ENCODE measurements around the gene ACTR1B. TPM values are rescaled to one million over a fixed set of nuclear protein-coding genes. Genes with fewer than 3 reads are reported as not detected.
A peak's percentile ranks its signal among the peaks of the same experiment; 100 is the strongest.

Gene ACTR1B
- total RNA-seq, 1 experiment from 2014 or later: 37.1 TPM

GRCh38 chr2:97664636-97664970 lies 759 bp upstream of the ACTR1B start:
- peaks cover 6% of the 10 kb centered on the region; the same call in 1 of the 2 replicates for H3K36me3 ChIP-seq
- peak; percentile 41 for DNase-seq
- H3K4me3 ChIP-seq: peak overlapping the region; percentile 71
- no peaks in the 10 kb centered on the region for H3K9me3 ChIP-seq
- H3K27me3 ChIP-seq: no peaks in the 10 kb centered on the region

DNA sequence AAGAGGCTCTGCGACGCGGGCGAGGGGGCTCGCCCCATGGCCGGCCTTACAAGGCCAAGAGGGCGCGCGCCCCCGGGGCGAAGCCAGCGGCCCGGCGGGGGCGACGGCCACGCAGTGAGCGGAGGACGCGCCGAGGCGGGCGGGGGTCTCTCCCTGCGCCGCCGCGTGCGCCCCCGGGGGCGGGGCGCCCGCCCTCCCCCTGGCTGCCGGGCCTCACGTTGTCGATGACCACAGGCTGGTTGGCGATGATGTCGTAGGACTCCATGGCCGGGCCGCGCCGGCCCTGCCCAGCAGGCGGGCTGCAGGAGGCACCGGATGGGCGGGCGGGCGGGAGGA lies 250 bp downstream of the ACTR1B start:
- no peak for DNase-seq
- H3K27me3 ChIP-seq: no peaks in the 10 kb centered on the region
- H3K9me3 ChIP-seq: no peaks in the 10 kb centered on the region
- H3K4me3 ChIP-seq: peak overlapping the region; percentile 71
- peaks cover 10% of the 10 kb centered on the region for H3K36me3 ChIP-seq

- Histone ChIP-seq H3K4me3 (peak overlapping the region; percentile 71), H3K9me3 (no peaks in the 10 kb centered on the region), H3K36me3 (peaks cover 14% of the 10 kb centered on the region), H3K27me3 (no peaks in the 10 kb centered on the region)
- DNase-seq: peak; percentile 78
These were observed 784 bp downstream of the ACTR1B start for GRCh38 chr2:97662895-97663625.

GRCh38 chr2:97662386-97662894 lies 1.4 kb downstream of the ACTR1B start:
- no peaks in the 10 kb centered on the region for H3K9me3 ChIP-seq
- H3K27me3 ChIP-seq: no peaks in the 10 kb centered on the region
- peaks cover 19% of the 10 kb centered on the region for H3K36me3 ChIP-seq
- peak overlapping the region; percentile 71 for H3K4me3 ChIP-seq
- DNase-seq: no peak

DNA sequence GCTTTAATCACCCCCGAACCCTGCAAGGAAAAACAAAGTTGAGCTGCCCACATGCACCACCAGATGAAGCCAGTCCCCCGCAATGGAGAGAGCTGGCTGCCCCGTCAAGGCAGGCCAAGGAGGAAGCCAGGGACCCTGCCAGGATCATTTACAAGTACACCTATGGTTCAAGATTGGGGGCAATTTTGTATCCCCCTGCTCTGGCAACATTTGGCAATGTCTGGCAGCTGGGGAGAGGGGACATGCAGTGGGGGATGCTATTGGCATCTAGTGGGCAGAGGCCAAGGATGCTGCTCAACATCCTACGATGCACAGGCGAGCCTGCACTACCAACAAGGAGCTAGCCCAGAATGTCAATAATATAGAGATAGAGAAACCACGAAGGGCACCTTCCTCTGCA lies 1.9 kb downstream of the ACTR1B start:
- H3K4me3 ChIP-seq: no peak overlapping the region
- no peaks in the 10 kb centered on the region for H3K27me3 ChIP-seq
- no peak for DNase-seq
- H3K9me3 ChIP-seq: no peaks in the 10 kb centered on the region
- H3K36me3 ChIP-seq: peaks cover 24% of the 10 kb centered on the region

- no peak for DNase-seq
- Histone ChIP-seq H3K9me3 (no peaks in the 10 kb centered on the region), H3K4me3 (no peak overlapping the region), H3K36me3 (peaks cover 32% of the 10 kb centered on the region), H3K27me3 (no peaks in the 10 kb centered on the region)
These were observed 3.0 kb downstream of the ACTR1B start for GRCh38 chr2:97660775-97661389.

DNA sequence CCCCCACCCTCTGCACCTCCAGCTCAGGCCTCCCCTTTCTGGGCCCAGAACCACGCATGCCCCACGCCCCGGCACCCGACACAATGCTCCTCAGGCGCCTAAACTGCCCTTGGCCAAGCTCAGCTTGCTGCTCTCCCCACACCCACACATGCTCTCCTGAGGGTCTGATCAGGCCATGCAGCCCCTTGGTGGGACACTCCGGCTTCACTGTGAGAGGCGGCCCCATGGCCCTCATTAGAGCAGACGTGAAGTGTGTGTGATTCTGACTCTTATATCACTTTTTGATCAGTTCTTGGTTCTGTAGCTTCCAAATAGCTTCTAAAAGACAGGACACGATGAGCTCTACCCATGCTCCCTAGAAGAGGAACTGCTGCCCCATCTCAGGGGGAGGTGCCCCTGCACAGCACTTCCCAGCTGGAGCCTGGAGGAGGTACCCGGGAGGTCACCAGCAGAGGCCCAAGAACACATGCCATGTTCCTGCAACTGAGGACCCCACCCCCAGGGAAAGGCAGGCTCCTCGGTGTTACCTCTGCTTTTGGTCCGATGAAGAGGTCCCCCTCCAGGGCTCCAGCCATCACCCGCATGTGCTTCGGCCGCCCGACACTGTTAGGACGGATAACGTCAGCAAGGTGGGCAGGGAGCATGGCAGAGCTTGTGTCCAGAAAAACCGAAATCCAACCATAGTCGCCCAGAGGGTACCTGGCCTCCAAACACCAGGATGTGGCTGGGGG lies 3.6 kb downstream of the ACTR1B start:
- H3K4me3 ChIP-seq: no peak overlapping the region
- no peak for DNase-seq

DNA sequence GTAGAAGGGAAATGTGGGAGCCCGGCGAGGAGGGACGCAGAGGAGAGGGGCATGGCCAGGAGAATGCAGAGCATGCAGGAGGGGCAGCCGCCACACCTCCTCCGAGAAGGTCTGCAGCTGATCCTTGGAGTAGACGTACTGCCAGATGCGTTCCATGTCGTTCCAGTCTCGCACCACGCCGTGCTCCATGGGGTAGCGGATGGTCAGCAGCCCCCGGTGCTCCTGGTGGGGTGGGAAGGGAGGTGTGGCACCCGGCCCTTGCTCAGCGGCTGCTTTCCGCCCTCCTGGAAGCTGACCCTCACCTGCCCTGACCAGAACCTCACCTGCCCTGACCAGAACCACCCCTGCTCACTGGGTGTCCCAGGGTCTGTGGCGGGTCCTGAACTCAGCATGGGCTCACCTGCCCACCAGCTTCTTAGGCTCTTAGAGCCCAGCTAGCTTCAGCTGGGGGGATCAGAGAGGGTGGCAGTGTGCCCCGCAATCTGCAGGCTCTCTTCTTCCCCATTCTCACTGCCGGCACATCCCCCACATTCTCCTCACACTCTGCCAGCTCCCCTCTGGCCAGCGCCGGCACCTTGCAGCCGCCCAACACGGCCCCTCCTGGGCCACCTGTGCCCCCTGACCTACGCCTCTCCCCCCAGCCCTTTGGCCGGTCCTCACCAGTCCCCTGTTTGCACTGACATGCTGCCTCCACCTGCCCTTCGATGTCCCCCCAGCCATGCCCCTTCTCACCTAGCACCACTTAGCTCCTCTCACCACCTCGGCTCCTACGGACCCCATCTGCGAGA lies 4.4 kb downstream of the ACTR1B start:
- Histone ChIP-seq H3K4me3 (no peak overlapping the region), H3K27me3 (no peaks in the 10 kb centered on the region)
- DNase-seq: no peak

More for the DNA sequence above, 3.6 kb downstream of the ACTR1B start:
- Histone ChIP-seq H3K36me3 (peaks cover 35% of the 10 kb centered on the region), H3K27me3 (no peaks in the 10 kb centered on the region), H3K9me3 (no peaks in the 10 kb centered on the region)

GRCh38 chr2:97658691-97659157 lies 5.1 kb downstream of the ACTR1B start:
- Histone ChIP-seq H3K9me3 (peaks cover 6% of the 10 kb centered on the region; the same call in 1 of the 2 replicates), H3K36me3 (peaks cover 40% of the 10 kb centered on the region), H3K27me3 (no peaks in the 10 kb centered on the region), H3K4me3 (no peak overlapping the region)
- DNase-seq: no peak

More for the DNA sequence above, 4.4 kb downstream of the ACTR1B start:
- Histone ChIP-seq H3K36me3 (peaks cover 35% of the 10 kb centered on the region), H3K9me3 (peaks cover 1% of the 10 kb centered on the region; the same call in 1 of the 2 replicates)

GRCh38 chr2:97657986-97658690 lies 5.7 kb downstream of the ACTR1B start:
- H3K27me3 ChIP-seq: no peaks in the 10 kb centered on the region
- H3K9me3 ChIP-seq: peaks cover 10% of the 10 kb centered on the region; the same call in 1 of the 2 replicates
- no peak overlapping the region for H3K4me3 ChIP-seq
- DNase-seq: no peak
- peaks cover 44% of the 10 kb centered on the region for H3K36me3 ChIP-seq

DNA sequence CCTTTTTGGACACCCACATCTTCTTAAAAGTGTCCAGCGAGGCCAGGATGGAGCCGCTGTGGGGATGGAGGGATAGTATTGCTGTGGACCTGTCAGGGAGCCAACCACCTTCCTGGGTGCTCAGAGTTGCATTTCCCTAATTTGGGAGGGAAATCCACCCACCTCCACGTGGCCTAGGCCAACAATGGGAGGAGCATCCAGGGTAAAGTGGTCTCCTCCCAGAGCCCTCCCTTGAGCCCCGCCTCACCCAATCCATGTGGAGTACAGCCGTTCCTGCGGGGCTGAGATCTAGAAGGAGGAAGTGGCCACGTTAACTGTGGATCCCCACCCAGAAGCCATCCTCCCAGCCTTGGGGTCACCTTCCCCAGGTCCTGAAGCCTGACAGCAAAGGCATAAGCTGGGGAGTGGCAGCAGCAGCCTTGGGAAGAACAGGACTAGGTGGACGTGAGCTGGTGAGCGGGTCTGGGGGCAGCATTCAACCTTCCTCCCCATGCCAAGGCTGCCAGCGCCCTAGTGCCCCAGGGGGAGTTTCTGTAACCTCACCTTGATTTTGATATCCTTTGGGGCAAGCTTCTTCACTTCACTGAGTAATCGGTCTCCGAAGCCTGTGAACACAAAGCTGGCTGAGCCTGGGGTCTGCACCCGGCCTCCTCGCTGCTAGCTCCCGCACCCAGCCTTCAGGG lies 6.8 kb downstream of the ACTR1B start:
- Histone ChIP-seq H3K36me3 (peaks cover 44% of the 10 kb centered on the region), H3K27me3 (no peaks in the 10 kb centered on the region), H3K9me3 (peaks cover 10% of the 10 kb centered on the region; the same call in 1 of the 2 replicates), H3K4me3 (no peak overlapping the region)
- no peak for DNase-seq

GRCh38 chr2:97656129-97656755 lies 7.6 kb downstream of the ACTR1B start:
- Histone ChIP-seq H3K27me3 (no peaks in the 10 kb centered on the region), H3K36me3 (peaks cover 44% of the 10 kb centered on the region)

GRCh38 chr2:97654791-97655190 lies 9.1 kb downstream of the ACTR1B start:
- DNase-seq: no peak
- Histone ChIP-seq H3K36me3 (peaks cover 38% of the 10 kb centered on the region), H3K4me3 (no peak overlapping the region), H3K9me3 (peaks cover 10% of the 10 kb centered on the region; the same call in 1 of the 2 replicates), H3K27me3 (no peaks in the 10 kb centered on the region)

More at GRCh38 chr2:97656129-97656755, 7.6 kb downstream of the ACTR1B start:
- DNase-seq: no peak
- H3K4me3 ChIP-seq: no peak overlapping the region
- peaks cover 10% of the 10 kb centered on the region; the same call in 1 of the 2 replicates for H3K9me3 ChIP-seq

GRCh38 chr2:97654309-97654708 lies 9.5 kb downstream of the ACTR1B start:
- Histone ChIP-seq H3K36me3 (peaks cover 42% of the 10 kb centered on the region), H3K27me3 (no peaks in the 10 kb centered on the region), H3K4me3 (no peak overlapping the region), H3K9me3 (peaks cover 10% of the 10 kb centered on the region; the same call in 1 of the 2 replicates)
- no peak for DNase-seq

DNA sequence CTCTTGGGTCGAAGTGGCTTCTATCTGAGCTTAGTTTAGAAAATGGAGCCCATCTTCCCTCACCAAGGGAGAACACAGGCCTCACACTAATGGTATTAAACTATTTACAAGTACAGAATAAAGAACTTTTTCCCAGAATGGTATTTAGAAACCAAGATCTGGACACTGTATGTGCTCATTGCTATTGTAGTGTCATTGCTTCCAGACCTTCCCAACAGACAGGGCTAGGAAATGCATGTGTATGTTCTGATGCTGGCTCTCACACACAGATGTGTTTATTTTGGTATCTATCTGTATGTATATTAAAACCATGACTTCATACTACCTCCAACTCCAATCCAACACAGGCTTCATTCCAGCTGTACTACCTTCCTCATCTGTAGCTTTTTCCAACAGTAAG lies 10.0 kb downstream of the ACTR1B start:
- Histone ChIP-seq H3K9me3 (peaks cover 10% of the 10 kb centered on the region; the same call in 1 of the 2 replicates), H3K27me3 (no peaks in the 10 kb centered on the region), H3K36me3 (peaks cover 42% of the 10 kb centered on the region), H3K4me3 (no peak overlapping the region)
- DNase-seq: no peak
